Natural killer cell (primary cell): Measurements from ENCODE around the gene HCN1. TPM values are rescaled to one million over a fixed set of nuclear protein-coding genes. Genes with fewer than 3 reads are reported as not detected.

Source experiments
- ATAC-seq, 3 donors: fragments of 150-1000 bp in 2 of 3; fragments of 200-7000 bp in 1 of 3; cut with Tn5 transposase; 1 replicate in 1 of 3; 2 replicates in 2 of 3; pipeline ENCODE4 v1.10.0; 2021; ENCODE audit warnings: mild to moderate bottlenecking in 2 of 3, moderate library complexity in 2 of 3
- DNase-seq, 2 donors: peaks; one replicate each; pipeline versions ENCODE4 v3.0.0 to v3.0.0-alpha.2; 2013 to 2021; ENCODE audit warnings: mixed read lengths in 1 of 2
- H3K27ac ChIP-seq: one replicate; pipeline ENCODE4 v1.5.1; 2013; ENCODE audit warnings: mild to moderate bottlenecking, low read length
- H3K27me3 ChIP-seq: one replicate; pipeline ENCODE4 v1.6.1; 2013; ENCODE audit warnings: low read length; ENCODE audit not compliant: control insufficient read depth, insufficient read depth
- H3K36me3 ChIP-seq: one replicate; pipeline ENCODE4 v1.6.1; 2013; ENCODE audit warnings: low read length; ENCODE audit not compliant: control insufficient read depth, insufficient read depth
- H3K4me1 ChIP-seq: one replicate; pipeline ENCODE4 v1.6.1; 2013; ENCODE audit warnings: low read length; ENCODE audit not compliant: control insufficient read depth, insufficient read depth
- H3K4me3 ChIP-seq: one replicate; pipeline ENCODE4 v1.5.1; 2013; ENCODE audit warnings: low read length
- H3K9me3 ChIP-seq: one replicate; pipeline ENCODE4 v1.6.1; 2013; ENCODE audit warnings: low read length; ENCODE audit not compliant: control insufficient read depth, insufficient read depth
- H3K27ac Mint-ChIP-seq, 2 donors: one replicate each; pipeline ENCODE4 v1.8.0; 2022; ENCODE audit warnings: mild to moderate bottlenecking in 2 of 2, mixed read lengths in 2 of 2, moderate library complexity in 1 of 2
- H3K27me3 Mint-ChIP-seq, 2 donors: one replicate each; pipeline ENCODE4 v1.8.0; 2022; ENCODE audit warnings: low read depth in 2 of 2, mixed read lengths in 2 of 2
- H3K36me3 Mint-ChIP-seq: one replicate; pipeline ENCODE4 v1.8.0; 2022; ENCODE audit warnings: mixed read lengths
- H3K4me1 Mint-ChIP-seq, 2 donors: one replicate each; pipeline ENCODE4 v1.8.0; 2022; ENCODE audit warnings: mixed read lengths in 2 of 2
- H3K4me3 Mint-ChIP-seq: one replicate; pipeline ENCODE4 v1.8.0; 2022; ENCODE audit warnings: mild to moderate bottlenecking, moderate library complexity, mixed read lengths
- H3K9me3 Mint-ChIP-seq, 2 donors: one replicate each; pipeline ENCODE4 v1.8.0; 2022; ENCODE audit warnings: mixed read lengths in 2 of 2
- WGBS: methylation state at CpG from one replicate; pipeline ENCODE4 v1.1.7; 2013; ENCODE audit warnings: missing lambda C conversion rate; ENCODE audit not compliant: insufficient coverage; 5-methylcytosine and 5-hydroxymethylcytosine counted together
- intact Hi-C: fragments of 100-400 bp; cut with micrococcal nuclease; formaldehyde crosslinking; loops from one replicate; pipeline ENCODE4 v1.14.2; 2022
- total RNA-seq, 4 donors: library from RNA; stranded (reverse); fragments of 120-200 nt in 1 of 4; gene quantifications; one replicate each; pipeline versions ENCODE4 v1.2.3 to v1.2.4, GENCODE V29; 2013 to 2022
- TF ChIP-seq, protein P1 (sequence below): fragments of 200-600 bp; IDR thresholded peaks from one replicate; pipeline ENCODE4 v1.8.0; 2022; ENCODE audit warnings: antibody characterized with exemption

HCN1 gene
- total RNA-seq, 3 donors from 2014 or later (not counting 1 experiment from before 2014, with no cell fraction given) = not detected

DNA sequence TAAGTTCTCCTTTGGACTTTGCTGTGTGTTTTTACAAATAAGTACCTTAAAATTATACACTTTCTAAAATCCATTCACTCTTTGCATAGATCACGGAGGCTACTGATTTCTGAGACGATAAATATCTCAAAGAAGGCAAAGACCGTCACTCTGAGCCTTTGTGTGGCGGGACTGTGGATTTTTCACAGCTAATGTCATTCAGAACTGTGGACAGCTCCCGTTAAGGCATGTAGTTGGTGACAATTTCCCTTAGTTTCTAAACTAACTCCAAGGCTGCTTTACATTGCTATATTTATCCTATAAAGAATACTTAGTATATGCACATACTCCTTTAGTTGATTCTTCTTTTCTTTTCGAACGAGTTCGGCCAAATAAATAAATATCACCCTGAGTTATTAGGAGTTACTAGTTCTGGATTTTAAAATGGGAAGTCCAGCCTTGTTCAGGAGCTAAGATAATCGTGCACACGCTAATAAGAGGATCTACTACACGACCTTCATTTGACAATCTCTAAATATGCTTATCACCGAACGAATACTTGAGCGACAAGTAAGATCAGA is 1.8 kb downstream of the HCN1 start:
- Mint-ChIP-seq H3K27ac (no peak overlapping the region), H3K36me3 (peaks cover 11% of the 10 kb centered on the region), H3K4me3 (no peak overlapping the region), H3K9me3 (peaks cover 9 to 11% of the 10 kb centered on the region in 2 donors), H3K27me3 (peaks cover 10 to 13% of the 10 kb centered on the region in 2 donors), H3K4me1 (no peaks in the 10 kb centered on the region)
- H3K27me3 ChIP-seq = peaks cover 9% of the 10 kb centered on the region
- no peaks in the 10 kb centered on the region for H3K4me1 ChIP-seq
- TF ChIP-seq, protein P1, sequence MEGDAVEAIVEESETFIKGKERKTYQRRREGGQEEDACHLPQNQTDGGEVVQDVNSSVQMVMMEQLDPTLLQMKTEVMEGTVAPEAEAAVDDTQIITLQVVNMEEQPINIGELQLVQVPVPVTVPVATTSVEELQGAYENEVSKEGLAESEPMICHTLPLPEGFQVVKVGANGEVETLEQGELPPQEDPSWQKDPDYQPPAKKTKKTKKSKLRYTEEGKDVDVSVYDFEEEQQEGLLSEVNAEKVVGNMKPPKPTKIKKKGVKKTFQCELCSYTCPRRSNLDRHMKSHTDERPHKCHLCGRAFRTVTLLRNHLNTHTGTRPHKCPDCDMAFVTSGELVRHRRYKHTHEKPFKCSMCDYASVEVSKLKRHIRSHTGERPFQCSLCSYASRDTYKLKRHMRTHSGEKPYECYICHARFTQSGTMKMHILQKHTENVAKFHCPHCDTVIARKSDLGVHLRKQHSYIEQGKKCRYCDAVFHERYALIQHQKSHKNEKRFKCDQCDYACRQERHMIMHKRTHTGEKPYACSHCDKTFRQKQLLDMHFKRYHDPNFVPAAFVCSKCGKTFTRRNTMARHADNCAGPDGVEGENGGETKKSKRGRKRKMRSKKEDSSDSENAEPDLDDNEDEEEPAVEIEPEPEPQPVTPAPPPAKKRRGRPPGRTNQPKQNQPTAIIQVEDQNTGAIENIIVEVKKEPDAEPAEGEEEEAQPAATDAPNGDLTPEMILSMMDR = no peak
- intact Hi-C loops = no loop called here
- no peaks in the 10 kb centered on the region for H3K36me3 ChIP-seq
- H3K4me3 ChIP-seq = no peak overlapping the region
- 32% methylated on average over 10 of the region's 14 CpGs for WGBS
- DNase-seq = no peak
- peaks cover 13% of the 10 kb centered on the region for H3K9me3 ChIP-seq
- H3K27ac ChIP-seq = no peak overlapping the region
- ATAC-seq = no peak

DNA sequence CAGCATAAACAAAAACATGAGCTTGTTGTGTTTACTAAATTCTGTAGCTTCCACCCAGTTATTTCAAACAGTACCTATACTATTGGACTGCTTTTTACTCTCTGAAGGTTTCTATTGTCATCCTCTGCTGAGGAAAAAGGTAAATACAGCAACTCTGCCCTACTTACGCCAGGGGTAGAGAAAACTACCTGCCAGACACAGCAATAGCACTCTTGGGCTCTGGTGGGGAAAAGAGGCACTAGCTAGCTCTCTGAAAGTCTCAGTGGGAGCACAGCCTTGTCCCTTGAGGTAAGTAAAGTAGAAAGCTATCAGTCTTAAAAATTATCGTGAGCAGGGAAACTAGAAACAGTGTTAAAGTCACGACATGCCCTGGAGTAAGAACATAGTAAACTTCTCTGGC is 3.7 kb downstream of the HCN1 start:
- Histone ChIP-seq H3K4me1 (no peaks in the 10 kb centered on the region), H3K9me3 (peaks cover 13% of the 10 kb centered on the region), H3K27ac (no peak overlapping the region), H3K36me3 (no peaks in the 10 kb centered on the region), H3K27me3 (peaks cover 9% of the 10 kb centered on the region), H3K4me3 (no peak overlapping the region)
- Mint-ChIP-seq H3K4me3 (no peak overlapping the region), H3K9me3 (peaks cover 7 to 13% of the 10 kb centered on the region in 2 donors), H3K27me3 (peaks cover 10 to 13% of the 10 kb centered on the region in 2 donors), H3K27ac (no peak overlapping the region), H3K36me3 (peaks cover 11% of the 10 kb centered on the region), H3K4me1 (no peaks in the 10 kb centered on the region)
- 73% methylated on average over 3 of the region's 3 CpGs for WGBS
- TF ChIP-seq, protein P1 = no peak
- DNase-seq = no peak
- intact Hi-C loops = no loop called here
- ATAC-seq = no peak

DNA sequence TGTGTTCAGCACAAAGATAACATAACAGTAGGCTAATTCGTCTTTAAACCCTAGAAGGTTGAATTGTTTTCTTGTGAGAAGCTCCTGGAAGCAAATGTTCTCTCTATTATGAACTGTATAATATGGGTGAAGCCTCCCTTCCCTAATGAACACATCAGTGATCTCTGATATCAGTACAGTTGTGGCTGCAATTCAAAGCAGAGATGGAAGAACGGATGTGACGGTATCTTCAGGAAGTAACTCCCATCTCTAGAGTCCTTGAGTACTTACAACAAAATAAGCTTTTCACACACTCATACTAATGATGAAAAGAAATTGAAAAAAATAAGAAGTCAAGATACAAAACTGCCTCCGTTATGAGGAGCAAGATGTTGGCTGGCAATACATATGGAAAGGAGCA is 4.5 kb downstream of the HCN1 start:
- WGBS = 85% methylated on average over 4 of the region's 4 CpGs
- Histone ChIP-seq H3K36me3 (no peaks in the 10 kb centered on the region), H3K4me3 (no peak overlapping the region), H3K9me3 (peaks cover 9% of the 10 kb centered on the region), H3K27me3 (peaks cover 9% of the 10 kb centered on the region), H3K4me1 (no peaks in the 10 kb centered on the region), H3K27ac (no peak overlapping the region)
- H3K27ac Mint-ChIP-seq = no peak overlapping the region
- no peak overlapping the region for H3K4me3 Mint-ChIP-seq
- H3K27me3 Mint-ChIP-seq = peaks cover 6 to 10% of the 10 kb centered on the region in 2 donors
- H3K36me3 Mint-ChIP-seq = peaks cover 6% of the 10 kb centered on the region
- ATAC-seq (no peak), DNase-seq (no peak)
- H3K4me1 Mint-ChIP-seq = no peaks in the 10 kb centered on the region
- H3K9me3 Mint-ChIP-seq = peaks cover 9 to 13% of the 10 kb centered on the region in 2 donors
- intact Hi-C loops = no loop called here
- TF ChIP-seq, protein P1 = no peak

DNA sequence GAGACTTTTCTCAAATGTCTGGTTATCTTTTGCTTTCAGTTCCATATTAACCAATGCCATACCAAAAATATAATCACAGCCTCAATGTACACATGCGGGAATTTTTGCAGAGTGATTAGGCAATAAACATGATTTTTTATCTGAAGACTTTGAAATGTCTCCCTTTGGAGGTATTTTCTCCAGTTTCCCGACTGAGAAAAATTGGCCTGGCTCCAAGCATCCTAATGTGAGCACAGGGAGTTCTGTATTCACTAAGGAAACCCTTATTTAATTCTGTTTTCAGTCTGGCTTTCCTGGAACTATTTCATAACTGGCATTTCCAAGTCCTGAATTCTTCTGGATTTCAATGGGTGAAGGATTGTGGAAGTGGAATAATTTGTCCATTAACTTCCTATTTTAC is 8.5 kb downstream of the HCN1 start:
- no peak overlapping the region for H3K4me3 ChIP-seq
- Mint-ChIP-seq H3K4me3 (no peak overlapping the region), H3K36me3 (no peaks in the 10 kb centered on the region), H3K4me1 (no peaks in the 10 kb centered on the region), H3K27ac (no peak overlapping the region), H3K27me3 (no peaks in the 10 kb centered on the region), H3K9me3 (peaks cover 5 to 6% of the 10 kb centered on the region in 2 donors)
- no peaks in the 10 kb centered on the region for H3K4me1 ChIP-seq
- WGBS = 66% methylated on average over 2 of the region's 2 CpGs
- no peaks in the 10 kb centered on the region for H3K27me3 ChIP-seq
- H3K9me3 ChIP-seq = no peaks in the 10 kb centered on the region
- no peaks in the 10 kb centered on the region for H3K36me3 ChIP-seq
- DNase-seq (no peak), ATAC-seq (no peak)
- no peak overlapping the region for H3K27ac ChIP-seq
- intact Hi-C loops = no loop called here
- TF ChIP-seq, protein P1 = no peak
